ENCODE data around the gene TNP1.
A peak's percentile ranks its signal among the peaks of the same experiment; 100 is the strongest.

Gene TNP1

GRCh38 chr2:216872624-216873023 lies 12.8 kb upstream of the TNP1 start:
- DNase-seq = no peak

DNA sequence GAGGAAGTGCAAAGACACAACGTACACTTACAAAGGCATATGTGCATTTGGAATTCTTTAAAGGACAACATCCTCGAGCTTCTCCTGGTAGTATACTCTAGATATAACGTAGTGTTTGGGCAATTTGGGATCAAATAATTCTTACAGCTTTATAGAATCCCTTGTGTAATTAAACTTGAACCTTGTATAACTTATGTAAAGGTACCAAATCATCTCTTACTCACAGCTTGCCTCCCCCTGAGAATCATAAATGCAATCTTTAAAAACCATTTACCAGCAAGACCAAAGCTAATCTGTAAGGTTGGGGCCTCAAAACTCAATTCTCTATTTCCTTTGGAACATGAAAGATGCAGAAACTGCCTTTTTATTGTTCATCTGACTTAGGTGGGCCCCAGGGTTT lies 12.2 kb upstream of the TNP1 start:
- no peak for DNase-seq

GRCh38 chr2:216871333-216871934 lies 11.6 kb upstream of the TNP1 start:
- DNase-seq = no peak

DNA sequence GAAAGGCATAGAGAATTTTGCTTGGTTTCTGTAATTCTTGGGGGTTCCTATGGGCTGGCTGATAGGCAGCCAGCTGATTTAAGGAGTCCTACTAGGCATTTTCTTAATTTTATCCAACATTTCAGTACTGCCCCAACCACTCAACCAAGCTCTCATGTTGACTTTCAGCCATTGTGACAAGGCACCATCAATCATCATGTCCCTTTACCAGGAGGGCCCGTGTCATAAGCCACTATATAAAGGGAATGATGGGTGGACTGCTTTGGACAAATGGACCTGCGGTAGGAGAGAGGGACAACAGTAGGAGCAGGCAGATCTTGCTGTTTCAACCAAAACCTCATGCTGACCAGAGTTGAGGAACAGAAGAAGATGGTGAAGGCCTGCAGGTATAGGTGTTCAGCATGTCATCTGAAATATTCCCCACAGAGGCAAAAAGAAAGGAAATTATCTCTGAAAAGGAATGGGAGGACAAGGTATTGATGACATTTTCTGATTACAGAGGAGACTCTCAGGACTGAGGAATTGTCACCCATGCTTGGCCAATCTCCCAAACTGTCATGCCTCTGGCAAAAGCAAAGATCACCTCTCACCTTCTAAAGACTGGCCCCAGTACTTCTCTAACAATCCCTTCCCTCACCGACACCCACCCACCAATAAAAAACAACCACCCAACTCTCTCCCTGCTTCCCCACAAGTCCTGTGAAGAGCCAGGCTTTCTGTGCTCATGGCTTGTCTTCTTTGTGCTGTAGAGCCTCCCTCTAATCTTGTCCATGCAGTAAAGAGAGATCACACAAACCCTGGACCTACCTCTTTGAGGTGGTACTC lies 10.9 kb upstream of the TNP1 start:
- DNase-seq = no peak

- DNase-seq = no peak
These were observed 6.7 kb upstream of the TNP1 start for GRCh38 chr2:216866515-216867095.

DNA sequence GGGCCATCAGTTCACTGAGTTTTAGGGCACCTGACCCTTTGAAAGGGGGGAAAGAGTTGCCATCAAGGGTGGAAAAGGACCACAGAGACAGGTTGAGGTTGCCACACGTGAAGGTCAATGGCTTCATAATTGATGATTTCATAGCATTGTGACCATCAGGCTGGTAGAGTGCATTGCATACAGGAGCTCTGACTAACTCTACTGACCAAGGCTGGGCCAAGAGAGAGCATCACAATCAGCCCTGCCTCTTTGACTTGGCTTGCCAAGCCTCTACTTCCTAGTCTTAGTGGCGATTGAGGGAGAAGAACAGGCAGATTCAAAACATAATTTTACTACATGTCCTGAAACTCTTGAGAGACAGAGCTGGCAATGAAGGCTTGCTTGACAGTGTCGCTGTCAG lies 5.8 kb upstream of the TNP1 start:
- no peak for DNase-seq

DNA sequence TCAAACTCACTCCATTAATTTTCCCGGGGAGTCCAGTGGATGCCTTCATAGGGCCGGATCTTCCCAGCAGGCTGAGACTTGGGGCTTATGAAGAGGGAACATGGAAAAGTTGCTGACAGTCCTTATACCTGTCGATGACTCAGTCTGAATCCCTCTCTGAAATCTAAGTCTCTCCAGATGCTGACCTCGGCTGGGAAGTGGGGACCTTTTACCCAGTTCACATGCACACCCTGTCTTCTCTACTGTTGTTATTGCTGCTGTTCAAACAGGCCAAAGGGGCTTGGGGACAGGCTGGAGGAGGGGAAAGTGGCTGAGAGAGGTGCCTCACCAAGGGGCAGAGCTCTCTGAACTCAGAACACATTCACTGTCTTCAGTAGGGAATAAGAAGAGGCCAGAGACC lies 4.1 kb upstream of the TNP1 start:
- DNase-seq = no peak

GRCh38 chr2:216862628-216863398 lies 2.9 kb upstream of the TNP1 start:
- DNase-seq = no peak

DNA sequence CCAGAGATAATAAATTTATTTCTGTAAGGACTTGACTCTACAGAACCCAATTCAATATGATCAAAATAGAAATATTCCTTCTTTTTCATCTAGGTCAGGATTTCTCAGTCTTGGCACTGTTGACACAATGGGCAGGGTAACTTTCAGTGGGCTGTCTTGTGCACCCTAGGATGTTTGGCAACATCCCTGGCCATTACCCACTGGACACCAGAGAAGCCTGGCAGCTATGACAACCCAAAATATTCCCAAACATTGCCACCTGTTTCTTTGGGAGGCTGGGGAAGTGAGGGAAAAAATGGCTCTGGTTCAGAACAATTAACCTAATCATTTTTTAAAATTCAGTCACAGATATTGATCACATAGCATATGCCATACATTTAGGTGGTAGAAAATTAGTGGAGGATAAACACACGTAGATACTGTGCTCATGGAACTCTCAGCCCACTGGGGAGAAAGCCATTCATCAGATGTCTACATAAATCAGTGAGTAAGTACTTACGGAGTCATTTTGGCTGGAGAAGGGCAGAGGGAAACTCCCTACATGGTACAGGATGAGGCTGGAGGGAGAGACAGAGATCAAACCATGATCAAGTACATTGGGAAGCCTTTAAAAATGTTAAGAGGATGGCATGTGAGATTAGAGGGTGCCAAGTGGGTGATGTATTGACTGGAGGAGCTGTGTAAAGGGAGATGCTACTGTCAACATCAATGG lies 718 bp upstream of the TNP1 start:
- DNase-seq = no peak

- DNase-seq = no peak
These were observed 1.6 kb downstream of the TNP1 start for GRCh38 chr2:216858312-216858711.

GRCh38 chr2:216857131-216857550 lies 2.7 kb downstream of the TNP1 start:
- DNase-seq = peak; percentile 22

DNA sequence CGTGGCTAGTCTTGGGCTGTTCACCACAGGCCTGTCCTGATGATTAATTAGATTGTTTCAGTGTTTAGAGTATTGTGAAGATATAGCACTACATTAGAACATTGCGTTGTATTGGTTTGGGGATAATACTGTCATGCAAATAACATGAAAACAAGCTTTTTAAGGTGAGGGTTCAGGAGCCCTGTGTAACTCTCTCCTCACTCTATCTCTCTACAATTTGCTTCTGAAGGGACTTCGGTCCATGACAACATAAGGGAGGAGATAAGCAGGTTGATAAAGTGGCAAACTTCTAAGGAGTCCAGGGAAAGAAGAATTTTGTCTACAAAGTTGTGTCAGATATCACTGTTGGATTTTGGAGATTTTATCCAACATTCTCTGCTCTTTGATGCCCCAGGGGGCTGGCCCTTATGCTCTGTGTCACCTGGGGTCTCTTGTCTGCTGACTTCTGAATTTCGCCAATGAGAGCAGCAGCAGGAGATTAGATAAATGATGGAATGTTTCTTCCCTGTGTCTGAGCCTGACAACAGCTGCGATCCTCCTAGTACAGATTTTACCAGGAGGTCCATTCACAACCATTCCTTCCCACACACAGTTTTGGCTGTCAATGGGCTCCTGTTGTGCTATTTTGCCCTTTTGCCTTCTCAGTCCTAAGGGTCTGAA lies 3.3 kb downstream of the TNP1 start:
- DNase-seq = no peak

GRCh38 chr2:216855605-216856004 lies 4.3 kb downstream of the TNP1 start:
- no peak for DNase-seq

GRCh38 chr2:216855079-216855478 lies 4.8 kb downstream of the TNP1 start:
- no peak for DNase-seq

GRCh38 chr2:216851486-216852090 lies 8.3 kb downstream of the TNP1 start:
- DNase-seq = peak; percentile 72

DNA sequence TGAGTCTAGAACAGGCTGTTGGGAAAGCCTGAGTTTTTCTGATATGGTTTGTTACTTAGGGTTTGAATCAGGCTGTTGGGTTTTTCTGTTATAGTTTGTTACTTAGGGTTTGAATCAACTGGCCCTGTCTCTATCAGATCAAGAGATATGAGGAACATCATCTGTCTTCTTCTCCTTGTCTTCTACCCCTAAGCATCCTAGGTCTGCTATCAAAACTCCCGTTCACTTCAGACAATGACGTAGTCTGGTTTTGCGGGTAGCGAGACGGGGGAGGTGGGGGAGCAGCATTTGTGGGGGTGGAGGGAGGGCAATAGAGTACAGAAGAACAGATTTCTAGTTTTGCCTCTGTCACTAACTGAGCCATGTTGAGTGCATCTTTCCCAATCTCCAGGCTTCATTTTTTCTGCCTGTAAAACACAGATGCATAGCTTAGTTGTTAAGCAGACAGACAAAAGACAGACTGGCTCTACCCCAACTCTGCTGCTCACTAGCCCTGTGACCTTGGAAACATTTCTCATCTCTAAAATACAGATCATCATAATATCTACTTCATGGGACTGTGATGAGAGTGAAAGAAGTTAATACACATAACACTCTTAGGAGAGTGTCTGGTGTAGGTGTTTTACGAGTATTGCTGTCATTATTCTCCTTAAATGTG lies 9.1 kb downstream of the TNP1 start:
- DNase-seq = peak; percentile 21

- DNase-seq = peak; percentile 95
These were observed 9.9 kb downstream of the TNP1 start for GRCh38 chr2:216849987-216850386.

DNA sequence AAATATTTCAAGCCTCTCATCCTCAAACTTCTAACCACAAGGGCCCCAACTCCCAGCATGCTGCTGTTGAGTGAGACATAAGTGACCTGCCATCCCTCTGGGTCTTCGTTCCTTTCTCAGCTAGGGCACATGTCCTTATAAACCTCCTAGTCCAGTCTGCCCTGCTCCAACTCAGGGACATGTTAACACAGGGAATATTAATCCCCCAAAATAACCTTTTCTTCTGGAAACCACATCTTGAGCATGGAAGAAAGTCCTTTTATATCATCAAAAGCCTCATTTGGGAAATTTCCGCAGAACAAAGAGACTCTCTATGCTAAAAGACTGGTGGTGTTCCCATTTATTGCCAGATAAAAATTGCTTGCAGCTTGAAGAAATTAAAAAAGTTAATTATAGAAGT lies 14.4 kb downstream of the TNP1 start:
- DNase-seq = no peak

- no peak for DNase-seq
These were observed 17.2 kb downstream of the TNP1 start for GRCh38 chr2:216842636-216843035.

DNA sequence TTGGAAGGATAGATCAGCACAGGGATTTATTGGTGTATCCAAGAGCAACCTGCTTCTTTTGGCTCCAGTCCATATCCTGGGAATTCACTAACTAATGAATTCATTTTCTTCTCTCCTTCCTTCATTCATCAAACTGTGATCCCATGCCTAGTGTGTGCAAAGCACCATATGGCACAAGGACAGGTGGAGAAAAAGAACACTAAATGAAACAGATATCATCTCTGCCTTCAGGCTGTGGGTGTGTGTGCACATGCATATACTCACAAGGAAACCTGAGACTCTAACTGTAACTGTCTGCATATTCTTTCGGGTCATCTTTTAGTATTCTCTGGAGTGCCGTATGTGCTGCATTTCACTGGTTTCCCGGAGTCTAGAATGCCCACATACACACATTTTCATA lies 20.2 kb downstream of the TNP1 start:
- no peak for DNase-seq

GRCh38 chr2:216838151-216838550 lies 21.7 kb downstream of the TNP1 start:
- no peak for DNase-seq

Data from hematopoietic multipotent progenitor cell treated with erythropoietin and hydrocortisone succinate and interleukin-3 and kit ligand, for 6 days (in vitro differentiated cells).